A204.1 (cell line): ENCODE data around the gene OR51B4.
"Not testable (repeated sequence)": the region's sequence is repeated elsewhere in the genome, so short reads cannot be mapped to it uniquely, and the experiment has no call there.

Experiments used
- FAIRE-seq: peaks from 2 replicates; lab custom pipeline; 2012; peaks lifted over from hg19 to GRCh38; lab: Jason Lieb, UNC

Gene OR51B4

GRCh38 chr11:5301846-5302245 lies at the start of gene OR51B4:
Gene OR51B4 (minus strand): TSS chr11:5301946. CDS start chr11:5301946, 0 bp downstream.
- no peak for FAIRE-seq

GRCh38 chr11:5351208-5351607 lies 49.5 kb upstream of the OR51B4 start, which contains the start of gene OR51B6:
Gene OR51B6 (plus strand): TSS chr11:5351508. CDS start chr11:5351508, 0 bp downstream.
- FAIRE-seq, result no peak

DNA sequence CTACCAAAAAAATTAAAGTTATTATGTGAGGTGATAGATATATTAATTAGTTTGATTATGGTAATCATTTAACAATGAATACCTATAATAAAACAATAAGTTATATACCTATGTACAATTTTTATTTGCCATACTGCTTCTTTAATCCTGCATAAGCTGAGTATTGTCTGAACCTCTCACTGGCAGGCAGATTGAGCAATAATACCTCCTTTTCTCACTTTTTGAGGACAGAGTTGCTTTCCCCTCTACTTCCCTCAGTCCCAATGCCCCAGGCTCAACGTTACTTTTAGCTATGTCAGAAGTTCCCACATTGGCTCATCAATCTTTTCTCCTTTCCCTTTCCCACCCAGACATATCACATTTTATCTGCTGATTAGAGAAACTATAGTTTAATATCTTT lies 47.8 kb upstream of the OR51B4 start:
- no peak for FAIRE-seq

GRCh38 chr11:5348551-5349194 lies 46.9 kb upstream of the OR51B4 start:
- FAIRE-seq, result no peak

DNA sequence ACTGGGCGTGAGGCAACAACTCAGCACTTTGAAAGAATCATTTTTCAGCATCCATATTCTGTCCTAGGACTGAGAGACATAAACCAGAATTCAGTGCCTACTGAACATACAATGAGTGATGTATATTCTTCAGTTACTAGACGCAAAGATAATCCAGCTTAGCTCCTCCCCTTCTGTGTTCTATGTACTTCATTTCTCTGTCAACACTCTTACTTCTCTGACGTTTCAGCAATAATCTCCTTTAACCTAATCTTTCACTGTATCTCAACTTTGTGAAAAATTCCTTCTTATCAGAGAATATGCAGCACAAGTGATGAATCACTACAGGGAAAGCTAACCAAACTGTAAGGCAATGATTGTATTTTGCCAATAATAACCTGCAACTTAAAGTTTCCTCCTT lies 44.1 kb upstream of the OR51B4 start:
- FAIRE-seq, result no peak

DNA sequence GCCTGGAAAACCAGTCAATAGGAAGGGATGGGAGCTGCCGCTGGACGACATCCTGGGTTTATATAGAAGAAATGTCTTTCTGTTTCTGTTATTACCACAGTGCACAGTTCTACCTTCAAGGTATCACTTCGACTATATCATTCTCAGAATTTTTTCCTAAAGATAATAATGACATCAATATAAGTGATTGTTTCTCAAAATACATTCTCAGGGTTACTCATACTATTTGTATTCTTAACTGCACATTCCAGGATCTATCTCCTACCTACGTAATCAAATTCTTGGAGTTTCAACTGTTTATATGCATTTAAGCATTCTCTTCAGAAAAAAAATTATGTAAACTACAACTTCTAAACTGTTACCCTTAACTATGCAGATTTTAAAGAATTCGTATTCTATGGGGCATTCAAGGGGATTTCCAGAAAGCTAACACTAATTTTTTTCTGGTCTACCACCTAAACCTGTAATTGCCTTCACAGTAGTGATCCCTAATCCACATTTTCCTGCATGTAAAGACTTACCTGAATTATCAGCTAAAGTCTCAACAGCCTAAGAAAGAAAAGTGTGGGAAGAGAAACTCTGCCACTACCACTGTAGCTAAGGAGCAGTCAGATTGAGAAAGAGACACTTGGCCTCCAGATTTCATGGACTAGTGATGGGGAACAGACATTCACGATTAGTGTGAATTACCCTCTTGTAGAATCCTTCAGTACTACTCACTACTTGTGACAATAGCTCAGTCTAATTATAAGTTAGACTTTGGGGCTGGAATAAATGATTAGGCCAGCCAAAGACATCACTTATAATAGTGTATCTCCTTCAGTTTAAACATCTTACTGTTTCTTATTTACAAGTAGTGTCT lies 42.0 kb upstream of the OR51B4 start, which contains the start of gene OR51B5:
TSS of gene OR51B5 (minus strand) at position 51 of the 862 bp plus-strand sequence. CDS start at position 51, 0 bp downstream.
- FAIRE-seq, result no peak

GRCh38 chr11:5339771-5340322 lies 38.1 kb upstream of the OR51B4 start:
- no peak for FAIRE-seq

DNA sequence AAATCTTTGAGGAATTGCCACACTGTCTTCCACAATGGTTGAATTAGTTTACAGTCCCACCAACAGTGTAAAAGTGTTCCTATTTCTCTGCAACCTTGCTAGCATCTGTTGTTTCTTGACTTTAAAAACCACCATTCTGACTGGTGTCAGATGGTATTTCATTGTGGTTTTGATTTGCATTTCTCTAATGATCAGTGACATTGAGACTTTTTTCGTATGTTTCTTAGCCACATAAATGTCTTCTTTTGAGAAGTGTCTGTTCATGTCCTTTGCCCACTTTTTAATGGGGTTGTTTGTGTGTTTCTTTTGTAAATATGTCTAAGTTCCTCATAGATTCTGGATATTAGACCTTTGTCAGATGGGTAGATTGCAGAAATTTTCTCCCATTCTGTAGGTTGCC lies 35.5 kb upstream of the OR51B4 start:
- FAIRE-seq, result not testable (repeated sequence)

GRCh38 chr11:5336331-5336730 lies 34.6 kb upstream of the OR51B4 start:
- FAIRE-seq, result no peak

DNA sequence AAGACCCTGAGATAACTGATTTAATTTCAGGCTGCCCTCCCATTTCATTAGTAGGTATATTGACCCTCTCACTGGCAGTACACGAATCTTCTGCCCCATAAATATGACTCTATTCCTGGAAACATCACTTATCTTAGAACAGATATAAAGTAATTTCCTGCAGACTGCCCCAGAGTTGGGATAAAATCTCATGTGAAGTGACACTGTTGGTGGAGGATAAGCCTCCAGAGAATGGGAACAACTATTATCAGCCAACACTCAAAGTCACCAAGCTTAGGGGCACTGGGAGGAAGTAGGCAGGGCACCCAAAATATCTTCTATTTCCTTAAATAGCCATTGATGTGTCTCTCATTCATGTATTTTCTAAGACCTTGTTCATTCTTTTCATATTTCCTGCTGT lies 33.4 kb upstream of the OR51B4 start:
- FAIRE-seq, result no peak

DNA sequence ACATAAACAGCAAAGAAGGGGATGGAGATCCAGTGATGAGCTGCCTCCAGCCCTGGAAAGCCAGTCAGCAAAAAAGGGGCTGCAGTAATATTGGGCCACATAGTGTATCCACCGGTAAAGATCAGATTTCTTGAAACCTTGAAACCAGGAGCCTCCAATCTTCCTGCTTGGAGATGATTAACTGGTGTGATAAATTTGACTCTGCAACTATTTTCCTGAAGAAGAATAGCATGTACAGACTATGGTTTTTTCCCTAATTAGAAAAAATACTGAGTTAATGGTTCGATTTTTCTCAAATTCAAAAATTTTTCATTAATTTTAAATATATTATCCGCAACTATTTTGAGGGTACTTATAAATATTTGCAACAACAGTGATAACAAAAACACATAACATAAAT lies 22.5 kb upstream of the OR51B4 start, which contains the start of gene OR51B2:
TSS of gene OR51B2 (minus strand) at position 101 of the 400 bp plus-strand sequence. CDS start at position 101, 0 bp downstream.
- no peak for FAIRE-seq

DNA sequence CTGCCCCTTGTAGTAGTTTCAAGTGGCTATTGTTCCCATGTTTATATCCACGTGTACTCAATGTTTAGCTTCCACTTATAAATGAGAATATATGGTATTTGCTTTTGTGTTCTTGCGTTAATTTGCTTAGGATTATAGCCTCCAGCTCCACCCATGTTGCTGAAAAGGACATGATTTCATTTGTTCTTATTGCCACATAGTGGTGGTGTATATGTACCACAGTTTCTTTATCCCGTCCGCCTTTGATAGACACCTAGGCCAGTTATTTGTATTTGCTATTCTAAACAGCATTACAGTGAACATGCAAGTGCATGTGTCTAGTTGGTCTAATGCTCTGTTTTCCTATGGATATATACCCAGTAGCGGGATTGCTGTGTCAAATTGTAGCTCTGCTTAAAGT lies 15.5 kb upstream of the OR51B4 start:
- FAIRE-seq, result no peak

GRCh38 chr11:5313326-5314023 lies 11.7 kb upstream of the OR51B4 start:
- not testable (repeated sequence) for FAIRE-seq

- no peak for FAIRE-seq
Observed at GRCh38 chr11:5310423-5310822, 8.7 kb upstream of the OR51B4 start.

GRCh38 chr11:5307256-5308019 lies 5.7 kb upstream of the OR51B4 start:
- no peak for FAIRE-seq

DNA sequence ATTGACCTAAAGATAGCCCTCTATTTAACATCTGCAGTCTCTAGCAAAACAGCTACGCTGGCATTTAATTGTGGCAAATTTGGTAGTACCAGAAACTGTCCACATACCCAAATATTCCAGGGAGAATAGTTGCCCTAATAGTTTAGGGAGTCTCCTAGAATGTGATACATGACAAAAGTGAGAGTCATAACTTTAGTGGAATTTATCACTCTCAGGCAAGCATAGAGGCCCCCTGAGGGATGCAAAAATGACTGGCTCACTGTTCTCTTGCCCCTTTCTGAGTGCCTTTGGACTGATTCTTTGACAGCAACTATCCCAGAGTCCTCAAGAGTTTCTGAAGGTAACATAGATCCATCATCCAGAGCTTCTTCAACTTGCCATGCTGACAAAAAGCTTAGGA lies 2.3 kb upstream of the OR51B4 start:
- no peak for FAIRE-seq

DNA sequence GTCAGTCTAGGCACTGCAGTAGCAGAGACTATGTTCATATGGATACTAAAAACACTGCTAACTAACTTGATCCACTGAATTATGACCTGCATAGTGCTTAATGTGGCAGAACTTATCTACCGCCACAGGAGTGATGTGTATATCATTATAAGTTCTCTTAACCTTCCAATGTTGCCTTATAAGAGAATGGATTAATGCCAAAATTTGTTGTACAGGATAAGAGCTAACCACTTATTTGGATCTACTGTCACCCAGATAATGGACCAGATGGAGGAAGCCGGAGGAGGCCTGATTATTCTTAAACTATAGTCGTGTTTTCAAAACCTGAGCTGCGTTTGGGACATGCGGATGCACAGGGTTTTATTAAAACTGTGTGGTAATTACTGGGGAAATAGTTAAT lies 1.9 kb upstream of the OR51B4 start:
- FAIRE-seq, result no peak

DNA sequence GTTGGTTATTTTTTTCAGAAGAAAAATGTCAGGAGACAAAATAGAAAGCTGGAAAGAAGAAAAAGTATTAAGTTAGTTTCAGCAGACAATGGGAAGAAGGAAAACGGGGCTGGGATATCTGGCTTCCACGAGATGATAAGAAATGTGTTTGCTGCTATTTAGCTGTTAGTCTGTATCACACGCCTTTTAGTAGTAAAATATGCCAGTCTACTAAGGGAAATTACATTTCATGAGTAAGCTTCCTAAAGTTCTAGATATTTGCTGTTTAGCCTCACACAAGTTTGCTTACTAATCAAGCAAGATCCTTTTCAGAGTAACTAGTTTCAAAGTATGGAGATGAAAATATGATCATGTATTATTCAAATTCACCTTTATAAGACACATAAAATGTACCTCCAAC lies 1.5 kb downstream of the OR51B4 start:
- FAIRE-seq, result no peak

DNA sequence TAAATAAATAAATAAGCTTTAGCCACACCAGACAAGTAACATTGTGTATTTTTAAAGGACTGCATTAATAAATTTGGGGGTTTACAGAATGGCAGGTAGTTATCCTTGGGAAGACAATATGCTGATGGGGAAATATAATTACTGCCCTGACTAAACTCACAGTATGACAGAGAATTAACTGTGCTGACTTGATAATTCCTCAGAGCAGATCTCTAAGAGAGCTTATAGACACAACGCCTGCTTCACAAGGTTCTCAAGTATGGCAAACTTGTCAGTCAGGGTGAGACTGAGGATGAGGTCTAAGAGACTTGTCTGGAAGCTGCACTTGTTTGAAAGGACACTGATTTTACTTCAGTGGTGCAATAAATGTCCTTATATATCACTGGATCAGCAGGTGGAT lies 3.3 kb downstream of the OR51B4 start:
- FAIRE-seq, result no peak

- no peak for FAIRE-seq
Observed at GRCh38 chr11:5297721-5298323, 3.9 kb downstream of the OR51B4 start.

DNA sequence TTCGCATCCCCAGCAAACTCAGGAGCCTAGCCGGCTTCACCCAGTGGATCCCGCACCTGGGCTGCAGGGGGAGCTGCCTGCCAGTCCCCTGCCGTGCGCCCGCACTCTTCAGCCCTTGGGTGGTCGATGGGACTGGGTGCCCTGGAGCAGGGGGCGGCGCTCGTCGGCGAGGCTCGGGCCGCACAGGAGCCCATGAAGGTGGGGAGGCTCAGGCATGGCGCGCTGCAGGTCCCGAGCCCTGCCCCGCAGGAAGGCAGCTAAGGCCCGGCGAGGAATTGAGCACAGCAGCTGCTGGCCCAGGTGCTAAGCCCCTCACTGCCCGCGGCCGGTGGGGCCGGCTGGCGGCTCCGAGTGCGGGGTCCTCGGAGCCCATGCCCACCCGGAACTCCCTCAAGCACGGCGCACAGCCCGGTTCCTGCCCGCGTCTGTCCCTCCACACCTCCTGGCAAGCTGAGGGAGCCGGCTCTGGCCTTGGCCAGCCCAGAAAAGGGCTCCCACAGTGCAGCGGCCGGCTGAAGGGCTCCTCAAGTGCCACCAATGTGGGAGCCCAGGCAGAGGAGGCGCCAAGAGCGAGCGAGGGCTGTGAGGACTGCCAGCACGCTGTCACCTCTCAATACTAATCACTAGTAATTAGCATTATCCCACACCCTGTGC lies 7.3 kb downstream of the OR51B4 start:
- FAIRE-seq, result not testable (repeated sequence)
